Right atrium auricular region (tissue), 2 donors: ENCODE data around the gene TMEM108. TPM values are rescaled to one million over a fixed set of nuclear protein-coding genes. Genes with fewer than 3 reads are reported as not detected.

Experiments
- DNase-seq: peaks from one replicate; pipeline ENCODE4 v3.0.0-alpha.2; 2019; ENCODE audit warnings: low spot score
- H3K27ac ChIP-seq, 2 donors: fragments of 200-600 bp; sonication (generic); 1 replicate in 1 of 2; 2 replicates in 1 of 2; pipeline ENCODE4 v1.5.1; 2016 to 2019
- H3K27me3 ChIP-seq, 2 donors: fragments of 200-600 bp; sonication (generic); one replicate each; pipeline versions ENCODE4 v1.5.1 to v1.6.0; 2017 to 2019
- H3K36me3 ChIP-seq: fragments of 200-600 bp; sonication (generic); one replicate; pipeline ENCODE4 v1.5.1; 2016
- H3K4me1 ChIP-seq, 2 donors: fragments of 200-600 bp; sonication (generic); one replicate each; pipeline versions ENCODE4 v1.5.1 to v1.6.0; 2017 to 2019
- H3K4me3 ChIP-seq, 2 donors: fragments of 200-600 bp; sonication (generic); 1 replicate in 1 of 2; 2 replicates in 1 of 2; pipeline ENCODE4 v1.5.1; 2017 to 2019; ENCODE audit warnings: mild to moderate bottlenecking in 1 of 2, moderate library complexity in 1 of 2
- H3K9me3 ChIP-seq, 2 donors: fragments of 200-600 bp; sonication (generic); one replicate each; pipeline ENCODE4 v1.5.1; 2019
- CTCF ChIP-seq, 2 donors: fragments of 200-600 bp; sonication (generic); IDR thresholded peaks; one replicate each; pipeline ENCODE4 v1.5.1; 2019; ENCODE audit warnings: antibody characterized with exemption in 2 of 2
- total RNA-seq, 2 donors: library from RNA; depleted of rRNA; stranded (reverse); fragments of >200 nt; gene quantifications; one replicate each; pipeline ENCODE4 v1.1.0, GENCODE V29; 2016

The TMEM108 gene
- total RNA-seq, 2 donors from 2014 or later: 5.1 to 5.3 TPM

GRCh38 chr3:133393204-133393603 is 355.0 kb downstream of the TMEM108 start:
- H3K27ac ChIP-seq: no peak overlapping the region
- DNase-seq: no peak
- H3K4me3 ChIP-seq: no peak overlapping the region
- TF ChIP-seq CTCF (IDR thresholded peaks at IDR 0.05): no peak
- H3K27me3 ChIP-seq: no peaks in the 10 kb centered on the region
- H3K9me3 ChIP-seq: no peaks in the 10 kb centered on the region
- no peaks in the 10 kb centered on the region for H3K4me1 ChIP-seq
- peaks cover 5% of the 10 kb centered on the region for H3K36me3 ChIP-seq

- no peak for TF ChIP-seq CTCF (IDR thresholded peaks at IDR 0.05)
- H3K4me1 ChIP-seq: no peaks in the 10 kb centered on the region
- H3K36me3 ChIP-seq: peaks cover 5% of the 10 kb centered on the region
- DNase-seq: no peak
- H3K27me3 ChIP-seq: no peaks in the 10 kb centered on the region
- no peaks in the 10 kb centered on the region for H3K9me3 ChIP-seq
- no peak overlapping the region for H3K4me3 ChIP-seq
- H3K27ac ChIP-seq: no peak overlapping the region
Measured at GRCh38 chr3:133393691-133394474, 355.7 kb downstream of the TMEM108 start.

GRCh38 chr3:133394561-133395311 is 356.5 kb downstream of the TMEM108 start:
- no peaks in the 10 kb centered on the region for H3K4me1 ChIP-seq
- peaks cover 5% of the 10 kb centered on the region for H3K36me3 ChIP-seq

GRCh38 chr3:133396906-133397305 is 358.7 kb downstream of the TMEM108 start:
- H3K27ac ChIP-seq: no peak overlapping the region
- H3K27me3 ChIP-seq: no peaks in the 10 kb centered on the region
- DNase-seq: no peak
- TF ChIP-seq CTCF (IDR thresholded peaks at IDR 0.05): no peak
- no peak overlapping the region for H3K4me3 ChIP-seq
- peaks cover 0 to 6% of the 10 kb centered on the region in 2 donors for H3K4me1 ChIP-seq
- H3K36me3 ChIP-seq: no peaks in the 10 kb centered on the region
- H3K9me3 ChIP-seq: no peaks in the 10 kb centered on the region

More at GRCh38 chr3:133394561-133395311, 356.5 kb downstream of the TMEM108 start:
- no peak overlapping the region for H3K4me3 ChIP-seq
- no peak overlapping the region for H3K27ac ChIP-seq
- no peak for DNase-seq
- no peak for TF ChIP-seq CTCF (IDR thresholded peaks at IDR 0.05)
- no peaks in the 10 kb centered on the region for H3K27me3 ChIP-seq
- no peaks in the 10 kb centered on the region for H3K9me3 ChIP-seq

- no peaks in the 10 kb centered on the region for H3K9me3 ChIP-seq
- no peaks in the 10 kb centered on the region for H3K27me3 ChIP-seq
- DNase-seq: no peak
- no peak for TF ChIP-seq CTCF (IDR thresholded peaks at IDR 0.05)
- H3K27ac ChIP-seq: no peak within 1 kb of the TSS
- no peak within 1 kb of the TSS for H3K4me3 ChIP-seq
- H3K4me1 ChIP-seq: peaks cover 0 to 6% of the 10 kb centered on the region in 2 donors
- no peaks in the 10 kb centered on the region for H3K36me3 ChIP-seq
Measured at GRCh38 chr3:133400006-133400515, 361.9 kb downstream of the TMEM108 start, which contains the start of gene BFSP2. Gene BFSP2, plus strand, starts transcription at chr3:133400056. Its CDS starts 28 bp downstream, at chr3:133400084.
